Measurements from ENCODE around the gene KRT72. TPM values are rescaled to one million over a fixed set of nuclear protein-coding genes. Genes with fewer than 3 reads are reported as not detected.

KRT72 gene
- total and polyA plus RNA-seq, 2 donors (not counting 3 experiments of a cell fraction or from before 2014, with no cell fraction given), result not detected

GRCh38 chr12:52628111-52628507, 26.8 kb upstream of the KRT72 start:
- Histone ChIP-seq H3K9ac (replicated peaks; ENCODE audit: extremely low read depth, insufficient read depth, low read length) (no peak overlapping the region), H3K36me3 (ENCODE audit: control insufficient read depth in 2 of 2, extremely low read depth in 1 of 2, insufficient read depth in 2 of 2, low read length in 2 of 2) (no peaks in the 10 kb centered on the region), H3K9me1 (replicated peaks; ENCODE audit: control insufficient read depth, extremely low read depth, insufficient read depth, low read length) (no peaks in the 10 kb centered on the region), H2AFZ (ENCODE audit: low read depth, low read length) (no peak overlapping the region), H3K4me2 (ENCODE audit: insufficient read depth, low read length) (no peak overlapping the region), H3K9me3 (replicated peaks; ENCODE audit: control insufficient read depth, insufficient read depth, low read length) (no peaks in the 10 kb centered on the region), H3K4me1 (ENCODE audit: control insufficient read depth, extremely low read depth, insufficient read depth, low read length) (no peaks in the 10 kb centered on the region), H3K27me3 (ENCODE audit: control insufficient read depth in 2 of 2, insufficient read depth in 2 of 2, low read length in 2 of 2) (peaks cover 9 to 10% of the 10 kb centered on the region in 2 experiments), H4K20me1 (replicated peaks; ENCODE audit: control insufficient read depth, extremely low read depth, insufficient read depth, low read length) (no peaks in the 10 kb centered on the region), H3K27ac (ENCODE audit: insufficient read depth, low read depth, low read length) (no peak overlapping the region), H3K4me3 (replicated peaks in 1 of 3; ENCODE audit: insufficient read depth in 1 of 3, low read depth in 1 of 3, low read length in 3 of 3) (no peak overlapping the region), H3K79me2 (ENCODE audit: control insufficient read depth, insufficient read depth, low read length) (no peaks in the 10 kb centered on the region)
- DNase-seq (ENCODE audit: low read depth, low spot score) (no peak), FAIRE-seq (no peak)
- CTCF ChIA-PET, result no interaction called here
- TF ChIP-seq JUN (IDR thresholded peaks at IDR 0.05; ENCODE audit: borderline replicate concordance, insufficient read depth, insufficient read length, low read depth) (no peak), EZH2 (IDR thresholded peaks at IDR 0.05; ENCODE audit: borderline replicate concordance, low read depth, low read length, severe bottlenecking) (no peak), FOS (IDR thresholded peaks at IDR 0.05; ENCODE audit: borderline replicate concordance, insufficient read depth, low read length) (no peak), MYC (IDR thresholded peaks at IDR 0.05; ENCODE audit: low read depth, low read length) (no peak), GATA2 (IDR thresholded peaks at IDR 0.05; ENCODE audit: insufficient read depth, insufficient read length, low read depth, low read length) (no peak), MAX (IDR thresholded peaks at IDR 0.05; ENCODE audit: insufficient read depth, insufficient read length) (no peak), POLR2AphosphoS5 (IDR thresholded peaks at IDR 0.05; ENCODE audit: insufficient read depth, low read depth, low read length) (no peak)
- POLR2A ChIA-PET, result no interaction called here
- intact Hi-C loops (cut with micrococcal nuclease), result no loop called here
- no TSS peak for BruUV-seq (replicated peaks)
- dilution Hi-C loops (cut with MboI; ENCODE audit: extremely low pct_ligation_motif_present, low sequenced_read_pairs), result no loop called here

GRCh38 chr12:52627395-52628110, 26.3 kb upstream of the KRT72 start:
- ChIA-PET CTCF (no interaction called here), POLR2A (no interaction called here)
- Histone ChIP-seq H3K4me1 (ENCODE audit: control insufficient read depth, extremely low read depth, insufficient read depth, low read length) (no peaks in the 10 kb centered on the region), H3K79me2 (ENCODE audit: control insufficient read depth, insufficient read depth, low read length) (no peaks in the 10 kb centered on the region), H3K9ac (replicated peaks; ENCODE audit: extremely low read depth, insufficient read depth, low read length) (no peak overlapping the region), H3K4me3 (replicated peaks in 1 of 3; ENCODE audit: insufficient read depth in 1 of 3, low read depth in 1 of 3, low read length in 3 of 3) (no peak overlapping the region), H3K9me1 (replicated peaks; ENCODE audit: control insufficient read depth, extremely low read depth, insufficient read depth, low read length) (no peaks in the 10 kb centered on the region), H3K36me3 (ENCODE audit: control insufficient read depth in 2 of 2, extremely low read depth in 1 of 2, insufficient read depth in 2 of 2, low read length in 2 of 2) (no peaks in the 10 kb centered on the region), H4K20me1 (replicated peaks; ENCODE audit: control insufficient read depth, extremely low read depth, insufficient read depth, low read length) (no peaks in the 10 kb centered on the region), H3K4me2 (ENCODE audit: insufficient read depth, low read length) (no peak overlapping the region), H3K27ac (ENCODE audit: insufficient read depth, low read depth, low read length) (no peak overlapping the region), H2AFZ (ENCODE audit: low read depth, low read length) (no peak overlapping the region), H3K27me3 (ENCODE audit: control insufficient read depth in 2 of 2, insufficient read depth in 2 of 2, low read length in 2 of 2) (peaks cover 6 to 13% of the 10 kb centered on the region in 2 experiments), H3K9me3 (replicated peaks; ENCODE audit: control insufficient read depth, insufficient read depth, low read length) (no peaks in the 10 kb centered on the region)
- no TSS peak for BruUV-seq (replicated peaks)
- DNase-seq (ENCODE audit: low read depth, low spot score) (no peak), FAIRE-seq (no peak)
- intact Hi-C loops (cut with micrococcal nuclease) (no loop called here), dilution Hi-C loops (cut with MboI; ENCODE audit: extremely low pct_ligation_motif_present, low sequenced_read_pairs) (no loop called here)
- TF ChIP-seq GATA2 (IDR thresholded peaks at IDR 0.05; ENCODE audit: insufficient read depth, insufficient read length, low read depth, low read length) (no peak), POLR2AphosphoS5 (IDR thresholded peaks at IDR 0.05; ENCODE audit: insufficient read depth, low read depth, low read length) (no peak), CTCF (IDR thresholded peaks at IDR 0.05; ENCODE audit: extremely low read depth in 1 of 2, insufficient read depth in 1 of 2, low read depth in 1 of 2, low read length in 2 of 2) (no peak), POLR2A (IDR thresholded peaks at IDR 0.05; ENCODE audit: low read depth, low read length) (no peak), FOS (IDR thresholded peaks at IDR 0.05; ENCODE audit: borderline replicate concordance, insufficient read depth, low read length) (no peak), MYC (IDR thresholded peaks at IDR 0.05; ENCODE audit: low read depth, low read length) (no peak), JUN (IDR thresholded peaks at IDR 0.05; ENCODE audit: borderline replicate concordance, insufficient read depth, insufficient read length, low read depth) (no peak), MAX (IDR thresholded peaks at IDR 0.05; ENCODE audit: insufficient read depth, insufficient read length) (no peak), EZH2 (IDR thresholded peaks at IDR 0.05; ENCODE audit: borderline replicate concordance, low read depth, low read length, severe bottlenecking) (no peak)
